GM21529 (cell line): ENCODE measurements around the gene TTC34.

Source experiments
- ATAC-seq: cut with Tn5 transposase; IDR thresholded peaks from one replicate; pipeline ENCODE4 v1.9.1; 2021; ENCODE audit not compliant: unreplicated experiment

TTC34 gene

GRCh38 chr1:2814511-2815075 lies 13.1 kb upstream of the TTC34 start:
- no peak for ATAC-seq

- ATAC-seq = no peak
Measured at GRCh38 chr1:2812939-2813653, 11.6 kb upstream of the TTC34 start.

GRCh38 chr1:2812136-2812535 lies 10.6 kb upstream of the TTC34 start:
- ATAC-seq = no peak

- ATAC-seq = no peak
Measured at GRCh38 chr1:2811533-2811918, 10.0 kb upstream of the TTC34 start.

GRCh38 chr1:2810899-2811532 lies 9.5 kb upstream of the TTC34 start:
- no peak for ATAC-seq

- no peak for ATAC-seq
Measured at GRCh38 chr1:2810281-2810680, 8.8 kb upstream of the TTC34 start.

- ATAC-seq = no peak
Measured at GRCh38 chr1:2809656-2810055, 8.2 kb upstream of the TTC34 start.

GRCh38 chr1:2808831-2809605 lies 7.5 kb upstream of the TTC34 start:
- no peak for ATAC-seq

GRCh38 chr1:2808386-2808705 lies 6.9 kb upstream of the TTC34 start:
- ATAC-seq = no peak

- no peak for ATAC-seq
Measured at GRCh38 chr1:2807678-2808385, 6.3 kb upstream of the TTC34 start.

GRCh38 chr1:2807036-2807435 lies 5.5 kb upstream of the TTC34 start:
- no peak for ATAC-seq

- ATAC-seq = no peak
Measured at GRCh38 chr1:2806591-2806990, 5.1 kb upstream of the TTC34 start.

- ATAC-seq = no peak
Measured at GRCh38 chr1:2805801-2806430, 4.4 kb upstream of the TTC34 start.

GRCh38 chr1:2804628-2805351 lies 3.3 kb upstream of the TTC34 start:
- no peak for ATAC-seq

- ATAC-seq = no peak
Measured at GRCh38 chr1:2803931-2804627, 2.6 kb upstream of the TTC34 start.

GRCh38 chr1:2803086-2803930 lies 1.8 kb upstream of the TTC34 start:
- no peak for ATAC-seq

- ATAC-seq = no peak
Measured at GRCh38 chr1:2802421-2802961, 998 bp upstream of the TTC34 start.

- ATAC-seq = no peak
Measured at GRCh38 chr1:2801046-2801445, 447 bp downstream of the TTC34 start.
